ENCODE results near the gene PELO.
A peak's percentile ranks its signal among the peaks of the same experiment; 100 is the strongest.

PELO gene

GRCh38 chr5:52772668-52773067 lies 15.0 kb upstream of the PELO start:
- DNase-seq (ENCODE audit: low read depth) = no peak

- DNase-seq (ENCODE audit: low read depth) = no peak
Observed at GRCh38 chr5:52773342-52773741, 14.4 kb upstream of the PELO start.

GRCh38 chr5:52774005-52774410 lies 13.7 kb upstream of the PELO start:
- no peak for DNase-seq (ENCODE audit: low read depth)

- DNase-seq (ENCODE audit: low read depth) = no peak
Observed at GRCh38 chr5:52776116-52776515, 11.6 kb upstream of the PELO start.

- no peak for DNase-seq (ENCODE audit: low read depth)
Observed at GRCh38 chr5:52777186-52777585, 10.5 kb upstream of the PELO start.

GRCh38 chr5:52778781-52779180 lies 8.9 kb upstream of the PELO start:
- no peak for DNase-seq (ENCODE audit: low read depth)

- DNase-seq (ENCODE audit: low read depth) = no peak
Observed at GRCh38 chr5:52779213-52779612, 8.5 kb upstream of the PELO start.

- peak; percentile 57 for DNase-seq (ENCODE audit: low read depth)
Observed at GRCh38 chr5:52783226-52783959, 4.3 kb upstream of the PELO start.

- DNase-seq (ENCODE audit: low read depth) = no peak
Observed at GRCh38 chr5:52784737-52785136, 3.0 kb upstream of the PELO start.

GRCh38 chr5:52786391-52786790 lies 1.3 kb upstream of the PELO start:
- no peak for DNase-seq (ENCODE audit: low read depth)

- no peak for DNase-seq (ENCODE audit: low read depth)
Observed at GRCh38 chr5:52786949-52787599, 642 bp upstream of the PELO start.

GRCh38 chr5:52788505-52788821 lies 747 bp downstream of the PELO start:
- no peak for DNase-seq (ENCODE audit: low read depth)

GRCh38 chr5:52789378-52789777 lies 1.7 kb downstream of the PELO start:
- DNase-seq (ENCODE audit: low read depth) = no peak

- no peak for DNase-seq (ENCODE audit: low read depth)
Observed at GRCh38 chr5:52789851-52790250, 2.1 kb downstream of the PELO start.

- no peak for DNase-seq (ENCODE audit: low read depth)
Observed at GRCh38 chr5:52791366-52791765, 3.6 kb downstream of the PELO start.

GRCh38 chr5:52794519-52794918 lies 6.8 kb downstream of the PELO start:
- no peak for DNase-seq (ENCODE audit: low read depth)

GRCh38 chr5:52796031-52796430 lies 8.3 kb downstream of the PELO start:
- no peak for DNase-seq (ENCODE audit: low read depth)

- DNase-seq (ENCODE audit: low read depth) = no peak
Observed at GRCh38 chr5:52796516-52797103, 8.9 kb downstream of the PELO start.

GRCh38 chr5:52798938-52799337 lies 11.2 kb downstream of the PELO start:
- no peak for DNase-seq (ENCODE audit: low read depth)

GRCh38 chr5:52799358-52799982 lies 11.8 kb downstream of the PELO start:
- peak; percentile 50 for DNase-seq (ENCODE audit: low read depth)

- DNase-seq (ENCODE audit: low read depth) = peak; percentile 85
Observed at GRCh38 chr5:52799983-52800393, 12.3 kb downstream of the PELO start.

- DNase-seq (ENCODE audit: low read depth) = no peak
Observed at GRCh38 chr5:52800394-52801213, 12.9 kb downstream of the PELO start.
